ENCODE results near the gene ZNF101.
"Not testable (repeated sequence)": the region's sequence is repeated elsewhere in the genome, so short reads cannot be mapped to it uniquely, and the experiment has no call there.

- TF ChIP-seq CTCF (IDR thresholded peaks at IDR 0.05); TCF7L2 (IDR thresholded peaks at IDR 0.05; ENCODE audit: low read depth, low read length); POLR2AphosphoS5 (IDR thresholded peaks at IDR 0.05; ENCODE audit: low read depth, low read length): not testable (repeated sequence)
These were observed 31.9 kb downstream of the ZNF101 start for GRCh38 chr19:19700493-19700892.
